Neural progenitor cell (in vitro differentiated cells): ENCODE data around the gene DNPEP. TPM values are rescaled to one million over a fixed set of nuclear protein-coding genes. Genes with fewer than 3 reads are reported as not detected.

Source experiments
- DNase-seq: peaks from one replicate; pipeline ENCODE4 v3.0.0-alpha.2; 2016; ENCODE audit warnings: low spot score
- H2AFZ ChIP-seq: fragments of 200-600 bp; sonication (generic); replicated peaks from 2 replicates; pipeline ENCODE4 v1.6.1; 2016; ENCODE audit warnings: antibody characterized with exemption
- H3F3A ChIP-seq: fragments of 200-600 bp; sonication (generic); 2 replicates; pipeline ENCODE4 v1.6.1; 2016; ENCODE audit warnings: antibody characterized with exemption, low read depth
- H3K27ac ChIP-seq: fragments of 200-600 bp; sonication (generic); 2 replicates; pipeline ENCODE4 v1.5.1; 2016; ENCODE audit warnings: mild to moderate bottlenecking
- H3K27me3 ChIP-seq: fragments of 200-600 bp; sonication (generic); 2 replicates; pipeline ENCODE4 v1.6.1; 2016; ENCODE audit warnings: mild to moderate bottlenecking, moderate library complexity
- H3K36me3 ChIP-seq: fragments of 200-600 bp; sonication (generic); 2 replicates; pipeline ENCODE4 v1.5.1; 2016
- H3K4me1 ChIP-seq: fragments of 200-600 bp; sonication (generic); 2 replicates; pipeline ENCODE4 v1.6.1; 2016; ENCODE audit warnings: mixed run types
- H3K4me2 ChIP-seq: fragments of 200-600 bp; sonication (generic); 2 replicates; pipeline ENCODE4 v1.6.1; 2016
- H3K4me3 ChIP-seq: fragments of 200-600 bp; sonication (generic); 2 replicates; pipeline ENCODE4 v1.5.1; 2016
- H3K79me2 ChIP-seq: fragments of 200-600 bp; sonication (generic); 2 replicates; pipeline ENCODE4 v1.6.1; 2016; ENCODE audit warnings: low read depth
- H3K9ac ChIP-seq: fragments of 200-600 bp; sonication (generic); 2 replicates; pipeline ENCODE4 v1.6.1; 2016
- H3K9me3 ChIP-seq: fragments of 200-600 bp; sonication (generic); 2 replicates; pipeline ENCODE4 v1.5.1; 2016; ENCODE audit warnings: low read depth
- H4K20me1 ChIP-seq: fragments of 200-600 bp; sonication (generic); 2 replicates; pipeline ENCODE4 v1.6.1; 2016; ENCODE audit warnings: low read depth
- H3K27ac Mint-ChIP-seq: 3 replicates; pipeline ENCODE4 v1.8.0; 2021; ENCODE audit warnings: mixed read lengths
- H3K27me3 Mint-ChIP-seq: 2 replicates; pipeline ENCODE4 v1.8.0; 2022; ENCODE audit warnings: low read depth, mild to moderate bottlenecking, inconsistent platforms, moderate library complexity, mixed read lengths; ENCODE audit not compliant: insufficient read depth
- H3K36me3 Mint-ChIP-seq: 3 replicates; pipeline ENCODE4 v1.8.0; 2021; ENCODE audit warnings: mixed read lengths
- H3K4me1 Mint-ChIP-seq: 3 replicates; pipeline ENCODE4 v1.8.0; 2021; ENCODE audit warnings: mixed read lengths
- H3K4me3 Mint-ChIP-seq: 3 replicates; pipeline ENCODE4 v1.8.0; 2021; ENCODE audit warnings: mild to moderate bottlenecking, moderate library complexity, mixed read lengths
- H3K9me3 Mint-ChIP-seq: 3 replicates; pipeline ENCODE4 v1.8.0; 2020; ENCODE audit warnings: mixed read lengths
- EZH2 ChIP-seq: fragments of 200-600 bp; sonication (generic); IDR thresholded peaks from 2 replicates; pipeline ENCODE4 v1.6.1; 2017; ENCODE audit warnings: antibody characterized with exemption, mild to moderate bottlenecking, moderate library complexity
- EZH2phosphoT487 ChIP-seq: fragments of 200-600 bp; sonication (generic); IDR thresholded peaks from 2 replicates; pipeline ENCODE4 v1.6.1; 2017; ENCODE audit warnings: antibody characterized with exemption
- total RNA-seq: library from RNA; depleted of rRNA; stranded (reverse); fragments of >200 nt; gene quantifications from 2 replicates; pipeline ENCODE4 v1.2.3, GENCODE V29; 2015; ENCODE audit warnings: low replicate concordance
- TF ChIP-seq, protein P1 (sequence below): fragments of 200-600 bp; sonication (generic); IDR thresholded peaks from 2 replicates; pipeline ENCODE4 v1.5.1; 2017; ENCODE audit warnings: antibody characterized with exemption, mild to moderate bottlenecking

The DNPEP gene
- 36.6 and 120 TPM in 2 replicates for total RNA-seq

- H3K9me3 ChIP-seq: no peaks in the 10 kb centered on the region
- TF ChIP-seq, protein P1, sequence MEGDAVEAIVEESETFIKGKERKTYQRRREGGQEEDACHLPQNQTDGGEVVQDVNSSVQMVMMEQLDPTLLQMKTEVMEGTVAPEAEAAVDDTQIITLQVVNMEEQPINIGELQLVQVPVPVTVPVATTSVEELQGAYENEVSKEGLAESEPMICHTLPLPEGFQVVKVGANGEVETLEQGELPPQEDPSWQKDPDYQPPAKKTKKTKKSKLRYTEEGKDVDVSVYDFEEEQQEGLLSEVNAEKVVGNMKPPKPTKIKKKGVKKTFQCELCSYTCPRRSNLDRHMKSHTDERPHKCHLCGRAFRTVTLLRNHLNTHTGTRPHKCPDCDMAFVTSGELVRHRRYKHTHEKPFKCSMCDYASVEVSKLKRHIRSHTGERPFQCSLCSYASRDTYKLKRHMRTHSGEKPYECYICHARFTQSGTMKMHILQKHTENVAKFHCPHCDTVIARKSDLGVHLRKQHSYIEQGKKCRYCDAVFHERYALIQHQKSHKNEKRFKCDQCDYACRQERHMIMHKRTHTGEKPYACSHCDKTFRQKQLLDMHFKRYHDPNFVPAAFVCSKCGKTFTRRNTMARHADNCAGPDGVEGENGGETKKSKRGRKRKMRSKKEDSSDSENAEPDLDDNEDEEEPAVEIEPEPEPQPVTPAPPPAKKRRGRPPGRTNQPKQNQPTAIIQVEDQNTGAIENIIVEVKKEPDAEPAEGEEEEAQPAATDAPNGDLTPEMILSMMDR: no peak
- TF ChIP-seq EZH2 (no peak), EZH2phosphoT487 (no peak)
- peak within 1 kb of the TSS; percentile 74 for H3K4me3 ChIP-seq
- peaks cover 12% of the 10 kb centered on the region for H3F3A ChIP-seq
- peaks cover under 1% of the 10 kb centered on the region for H3K9me3 Mint-ChIP-seq
- H3K4me1 Mint-ChIP-seq: peaks cover 8% of the 10 kb centered on the region
- peaks cover 7% of the 10 kb centered on the region for H3K27me3 Mint-ChIP-seq
- peak; percentile 96 for DNase-seq
- H3K4me1 ChIP-seq: peaks cover 6% of the 10 kb centered on the region
- no peak within 1 kb of the TSS for H3K27ac ChIP-seq
- H4K20me1 ChIP-seq: peaks cover 6% of the 10 kb centered on the region
- H3K9ac ChIP-seq: peak within 1 kb of the TSS; percentile 24
- H3K4me2 ChIP-seq: peak within 1 kb of the TSS; percentile 84
- peaks cover 8% of the 10 kb centered on the region for H3K27me3 ChIP-seq
- peak within 1 kb of the TSS; percentile 78 for H3K27ac Mint-ChIP-seq
- peak within 1 kb of the TSS; percentile 89 for H2AFZ ChIP-seq
- H3K36me3 Mint-ChIP-seq: peaks cover 9% of the 10 kb centered on the region
- H3K79me2 ChIP-seq: no peaks in the 10 kb centered on the region
- peak within 1 kb of the TSS; percentile 92 for H3K4me3 Mint-ChIP-seq
- H3K36me3 ChIP-seq: no peaks in the 10 kb centered on the region
Measured at GRCh38 chr2:219387306-219388120, at the start of gene DNPEP. TSS of gene DNPEP (minus strand) at chr2:219387912. CDS start at chr2:219387794, 118 bp downstream.

DNA sequence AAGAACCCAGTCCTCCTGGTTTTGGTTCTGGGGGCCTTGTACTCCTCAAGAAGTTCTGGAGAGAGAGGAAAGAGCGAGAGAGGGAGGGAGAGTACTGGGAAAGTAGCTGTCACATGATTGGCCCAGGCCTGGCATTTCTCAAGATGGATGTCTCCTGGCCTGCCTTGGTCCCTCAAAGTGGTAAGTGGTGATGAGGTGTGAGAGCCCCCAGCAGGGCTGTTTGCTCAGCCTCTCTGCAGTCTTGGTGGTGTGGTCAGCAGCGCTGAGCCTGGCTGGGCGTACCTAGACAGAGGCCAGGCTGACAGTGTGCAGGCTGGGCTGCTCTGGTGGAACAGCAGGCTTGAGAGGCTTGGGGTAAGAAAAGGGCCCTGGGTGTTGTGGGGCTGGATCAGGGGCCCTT, 49.4 kb upstream of the DNPEP start:
- Histone ChIP-seq H3F3A (peaks cover 12% of the 10 kb centered on the region), H3K27me3 (peaks cover 80% of the 10 kb centered on the region), H3K4me1 (peaks cover 11% of the 10 kb centered on the region), H4K20me1 (no peaks in the 10 kb centered on the region), H3K36me3 (no peaks in the 10 kb centered on the region), H2AFZ (no peak overlapping the region), H3K79me2 (no peaks in the 10 kb centered on the region), H3K9me3 (no peaks in the 10 kb centered on the region), H3K4me3 (no peak overlapping the region), H3K4me2 (no peak overlapping the region), H3K27ac (no peak overlapping the region), H3K9ac (no peak overlapping the region)
- no peaks in the 10 kb centered on the region for H3K9me3 Mint-ChIP-seq
- H3K36me3 Mint-ChIP-seq: no peaks in the 10 kb centered on the region
- no peak for DNase-seq
- no peak overlapping the region for H3K27ac Mint-ChIP-seq
- H3K27me3 Mint-ChIP-seq: peaks cover 6% of the 10 kb centered on the region
- H3K4me3 Mint-ChIP-seq: no peak overlapping the region
- peaks cover 12% of the 10 kb centered on the region for H3K4me1 Mint-ChIP-seq
- TF ChIP-seq EZH2phosphoT487 (no peak), EZH2 (no peak)
- TF ChIP-seq, protein P1: no peak

DNA sequence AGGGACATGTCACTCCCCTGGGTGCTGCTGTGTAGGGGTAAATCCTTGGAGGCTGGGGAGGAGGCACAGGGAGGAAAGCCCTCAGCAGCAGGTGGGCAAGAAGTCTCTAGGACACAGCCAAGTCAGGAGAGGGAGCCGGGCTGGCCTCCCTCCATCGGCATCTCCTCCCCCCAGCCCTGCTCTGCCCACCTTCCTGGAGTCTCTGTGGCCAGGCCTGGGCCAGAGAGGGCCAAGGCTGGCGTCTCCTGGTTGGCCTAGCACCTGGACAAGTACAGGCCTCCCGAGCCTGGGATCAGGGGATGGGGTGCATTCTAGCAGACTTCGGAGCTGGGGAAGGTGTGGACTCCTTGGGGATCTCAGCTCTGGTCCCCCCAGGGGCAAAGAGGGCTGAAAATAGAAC, 48.8 kb upstream of the DNPEP start:
- Histone ChIP-seq H2AFZ (no peak overlapping the region), H3K79me2 (no peaks in the 10 kb centered on the region), H3F3A (peaks cover 12% of the 10 kb centered on the region), H3K9me3 (no peaks in the 10 kb centered on the region), H3K4me3 (no peak overlapping the region), H4K20me1 (no peaks in the 10 kb centered on the region), H3K27ac (no peak overlapping the region), H3K4me2 (no peak overlapping the region), H3K4me1 (peaks cover 11% of the 10 kb centered on the region), H3K9ac (no peak overlapping the region), H3K27me3 (peaks cover 74% of the 10 kb centered on the region), H3K36me3 (no peaks in the 10 kb centered on the region)
- no peak for DNase-seq
- no peak overlapping the region for H3K27ac Mint-ChIP-seq
- H3K27me3 Mint-ChIP-seq: peaks cover 6% of the 10 kb centered on the region
- no peak for TF ChIP-seq EZH2
- TF ChIP-seq EZH2phosphoT487: no peak
- TF ChIP-seq, protein P1: no peak
- H3K4me3 Mint-ChIP-seq: no peak overlapping the region
- peaks cover 12% of the 10 kb centered on the region for H3K4me1 Mint-ChIP-seq
- no peaks in the 10 kb centered on the region for H3K9me3 Mint-ChIP-seq
- H3K36me3 Mint-ChIP-seq: no peaks in the 10 kb centered on the region
